ENCODE data around the gene NCAPG2. TPM values are rescaled to one million over a fixed set of nuclear protein-coding genes. Genes with fewer than 3 reads are reported as not detected.

The NCAPG2 gene
- total RNA-seq, 1 donor from 2014 or later = 8.2 TPM

DNA sequence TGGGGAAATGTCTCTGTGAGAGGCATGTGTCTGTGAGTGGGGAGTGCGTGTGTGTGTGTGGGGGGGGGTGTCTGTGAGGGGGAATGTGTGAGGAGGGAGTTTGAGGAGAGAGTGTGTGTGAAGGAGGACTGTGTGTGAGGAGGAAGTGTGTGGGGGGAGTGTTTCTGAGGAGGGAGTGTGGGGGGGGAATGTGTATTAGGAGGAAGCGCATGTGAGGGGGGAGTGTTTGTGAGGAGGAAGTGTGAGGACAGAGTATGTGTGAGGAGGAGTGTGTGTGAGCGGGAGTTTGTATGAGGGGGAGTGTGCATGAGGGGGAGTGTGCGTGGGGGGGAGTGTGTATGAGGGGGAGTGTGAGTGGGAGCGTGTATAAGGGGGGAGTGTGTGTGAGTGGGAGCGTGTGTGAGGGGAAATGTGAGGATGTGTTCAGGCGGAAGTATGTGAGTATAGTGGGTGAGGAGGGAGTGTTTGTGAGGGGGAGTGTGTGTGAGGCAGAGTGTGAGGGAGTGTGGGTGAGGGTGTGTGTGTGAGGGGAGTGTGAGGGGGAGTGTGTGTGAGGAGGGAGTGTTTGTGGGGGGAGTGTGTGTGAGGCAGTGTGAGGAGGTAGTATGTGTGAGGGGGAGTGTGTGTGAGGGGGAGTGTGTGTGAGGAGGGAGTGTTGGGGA lies 95.2 kb downstream of the NCAPG2 start:
- peaks cover 26% of the 10 kb centered on the region for H3K4me1 Mint-ChIP-seq
- H3K4me3 Mint-ChIP-seq = no peak overlapping the region
- H3K9me3 Mint-ChIP-seq = no peaks in the 10 kb centered on the region
- no peaks in the 10 kb centered on the region for H3K36me3 Mint-ChIP-seq (ENCODE audit: low read depth)
- CTCF ChIA-PET = no interaction called here
- DNase-seq = no peak
- POLR2A ChIA-PET = no interaction called here
- H3K27me3 Mint-ChIP-seq = no peaks in the 10 kb centered on the region
- intact Hi-C loops (cut with micrococcal nuclease) = no loop called here
- TF ChIP-seq, protein P1, sequence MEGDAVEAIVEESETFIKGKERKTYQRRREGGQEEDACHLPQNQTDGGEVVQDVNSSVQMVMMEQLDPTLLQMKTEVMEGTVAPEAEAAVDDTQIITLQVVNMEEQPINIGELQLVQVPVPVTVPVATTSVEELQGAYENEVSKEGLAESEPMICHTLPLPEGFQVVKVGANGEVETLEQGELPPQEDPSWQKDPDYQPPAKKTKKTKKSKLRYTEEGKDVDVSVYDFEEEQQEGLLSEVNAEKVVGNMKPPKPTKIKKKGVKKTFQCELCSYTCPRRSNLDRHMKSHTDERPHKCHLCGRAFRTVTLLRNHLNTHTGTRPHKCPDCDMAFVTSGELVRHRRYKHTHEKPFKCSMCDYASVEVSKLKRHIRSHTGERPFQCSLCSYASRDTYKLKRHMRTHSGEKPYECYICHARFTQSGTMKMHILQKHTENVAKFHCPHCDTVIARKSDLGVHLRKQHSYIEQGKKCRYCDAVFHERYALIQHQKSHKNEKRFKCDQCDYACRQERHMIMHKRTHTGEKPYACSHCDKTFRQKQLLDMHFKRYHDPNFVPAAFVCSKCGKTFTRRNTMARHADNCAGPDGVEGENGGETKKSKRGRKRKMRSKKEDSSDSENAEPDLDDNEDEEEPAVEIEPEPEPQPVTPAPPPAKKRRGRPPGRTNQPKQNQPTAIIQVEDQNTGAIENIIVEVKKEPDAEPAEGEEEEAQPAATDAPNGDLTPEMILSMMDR (IDR thresholded peaks at IDR 0.05) = no peak
- ATAC-seq (ENCODE audit: low read depth) = no peak
- no peak overlapping the region for H3K27ac Mint-ChIP-seq

DNA sequence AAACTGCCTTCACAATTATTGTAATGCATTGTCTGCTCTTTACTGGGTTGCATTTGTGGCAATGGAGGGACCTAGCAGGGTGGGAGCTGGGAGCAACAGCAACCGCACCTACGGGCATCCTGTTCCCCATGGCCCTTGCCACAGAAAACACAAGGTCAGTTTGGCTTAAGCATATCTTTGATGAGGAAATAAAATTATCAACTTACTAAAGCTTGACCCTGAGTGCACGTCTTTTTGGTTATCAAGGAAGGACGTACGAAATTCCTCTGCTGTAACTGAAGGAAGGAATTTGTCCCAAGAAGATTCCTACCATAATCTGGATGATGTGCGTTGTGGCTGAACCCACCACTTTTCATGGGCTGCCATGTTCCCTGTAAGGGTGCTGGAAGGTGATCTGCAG lies 97.0 kb downstream of the NCAPG2 start:
- TF ChIP-seq, protein P1 (IDR thresholded peaks at IDR 0.05) = no peak
- ChIA-PET POLR2A (no interaction called here), CTCF (no interaction called here)
- Mint-ChIP-seq H3K36me3 (ENCODE audit: low read depth) (no peaks in the 10 kb centered on the region), H3K9me3 (no peaks in the 10 kb centered on the region), H3K27ac (no peak overlapping the region), H3K27me3 (no peaks in the 10 kb centered on the region), H3K4me1 (peaks cover 14% of the 10 kb centered on the region), H3K4me3 (no peak overlapping the region)
- intact Hi-C loops (cut with micrococcal nuclease) = no loop called here
- DNase-seq (no peak), ATAC-seq (ENCODE audit: low read depth) (no peak)

DNA sequence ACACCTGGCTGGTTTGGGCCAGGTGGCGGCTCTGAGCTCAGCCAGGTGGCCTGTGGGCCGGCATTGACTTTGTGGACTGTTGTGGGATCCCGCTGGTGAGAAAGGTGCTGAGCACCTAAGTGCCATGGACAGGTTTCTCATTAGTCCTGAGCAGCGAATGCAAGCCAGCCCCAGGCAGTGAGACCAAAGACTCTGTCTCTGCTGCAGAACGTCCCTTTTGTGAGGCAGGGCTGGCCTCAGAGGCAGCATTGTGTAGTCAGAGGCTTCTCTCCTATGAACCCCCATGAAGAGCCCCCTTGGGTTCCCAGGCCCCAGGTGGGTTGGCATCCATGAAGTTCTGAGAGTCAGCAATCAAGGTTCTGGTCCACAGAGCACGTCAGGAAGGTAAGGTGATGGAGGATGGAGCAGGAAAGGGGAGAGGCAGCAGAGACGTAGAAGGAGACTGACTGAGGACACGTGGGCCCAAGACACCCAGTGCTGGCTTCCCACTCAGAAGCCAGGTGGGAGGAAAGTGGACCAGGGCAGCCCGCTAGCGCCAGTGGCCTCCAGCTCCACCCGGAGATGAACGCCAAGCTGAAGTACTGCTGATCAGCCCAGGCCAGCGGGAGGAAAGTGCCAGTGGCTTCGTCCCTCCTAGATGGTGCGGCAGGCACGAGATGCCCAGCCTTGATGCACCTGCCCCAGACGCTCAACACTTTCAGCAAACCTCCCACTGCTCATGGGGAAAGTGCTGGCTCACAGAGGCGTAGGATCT lies 97.8 kb downstream of the NCAPG2 start:
- Mint-ChIP-seq H3K4me1 (peaks cover 10% of the 10 kb centered on the region), H3K27me3 (no peaks in the 10 kb centered on the region), H3K36me3 (ENCODE audit: low read depth) (no peaks in the 10 kb centered on the region), H3K27ac (no peak overlapping the region), H3K9me3 (no peaks in the 10 kb centered on the region), H3K4me3 (no peak overlapping the region)
- CTCF ChIA-PET = no interaction called here
- DNase-seq (no peak), ATAC-seq (ENCODE audit: low read depth) (no peak)
- intact Hi-C loops (cut with micrococcal nuclease) = no loop called here
- POLR2A ChIA-PET = no interaction called here
- TF ChIP-seq, protein P1 (IDR thresholded peaks at IDR 0.05) = no peak

DNA sequence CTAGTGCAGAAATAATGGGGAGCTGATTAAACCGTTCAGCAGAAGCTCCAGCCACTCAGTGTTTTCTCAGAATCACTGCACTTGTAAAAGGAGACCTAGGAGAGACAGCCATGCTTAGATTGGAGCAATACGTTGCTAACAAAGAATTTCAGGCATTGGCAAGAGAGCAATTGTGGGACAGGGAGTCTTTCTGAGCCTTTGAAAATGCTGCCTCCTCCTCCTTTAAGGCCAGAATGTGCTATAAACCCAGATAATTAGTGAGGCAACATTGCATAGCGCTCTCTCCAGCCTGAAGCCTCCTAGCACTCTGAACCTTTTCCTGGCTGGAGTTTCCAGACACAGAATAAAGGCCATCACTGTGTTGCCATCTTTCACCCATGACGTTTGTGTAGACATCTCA lies 98.5 kb downstream of the NCAPG2 start:
- Mint-ChIP-seq H3K36me3 (ENCODE audit: low read depth) (no peaks in the 10 kb centered on the region), H3K27me3 (no peaks in the 10 kb centered on the region), H3K27ac (no peak overlapping the region), H3K4me1 (peaks cover 3% of the 10 kb centered on the region), H3K9me3 (no peaks in the 10 kb centered on the region), H3K4me3 (no peak overlapping the region)
- TF ChIP-seq, protein P1 (IDR thresholded peaks at IDR 0.05) = no peak
- intact Hi-C loops (cut with micrococcal nuclease) = no loop called here
- DNase-seq (no peak), ATAC-seq (ENCODE audit: low read depth) (no peak)
- ChIA-PET POLR2A (no interaction called here), CTCF (no interaction called here)

DNA sequence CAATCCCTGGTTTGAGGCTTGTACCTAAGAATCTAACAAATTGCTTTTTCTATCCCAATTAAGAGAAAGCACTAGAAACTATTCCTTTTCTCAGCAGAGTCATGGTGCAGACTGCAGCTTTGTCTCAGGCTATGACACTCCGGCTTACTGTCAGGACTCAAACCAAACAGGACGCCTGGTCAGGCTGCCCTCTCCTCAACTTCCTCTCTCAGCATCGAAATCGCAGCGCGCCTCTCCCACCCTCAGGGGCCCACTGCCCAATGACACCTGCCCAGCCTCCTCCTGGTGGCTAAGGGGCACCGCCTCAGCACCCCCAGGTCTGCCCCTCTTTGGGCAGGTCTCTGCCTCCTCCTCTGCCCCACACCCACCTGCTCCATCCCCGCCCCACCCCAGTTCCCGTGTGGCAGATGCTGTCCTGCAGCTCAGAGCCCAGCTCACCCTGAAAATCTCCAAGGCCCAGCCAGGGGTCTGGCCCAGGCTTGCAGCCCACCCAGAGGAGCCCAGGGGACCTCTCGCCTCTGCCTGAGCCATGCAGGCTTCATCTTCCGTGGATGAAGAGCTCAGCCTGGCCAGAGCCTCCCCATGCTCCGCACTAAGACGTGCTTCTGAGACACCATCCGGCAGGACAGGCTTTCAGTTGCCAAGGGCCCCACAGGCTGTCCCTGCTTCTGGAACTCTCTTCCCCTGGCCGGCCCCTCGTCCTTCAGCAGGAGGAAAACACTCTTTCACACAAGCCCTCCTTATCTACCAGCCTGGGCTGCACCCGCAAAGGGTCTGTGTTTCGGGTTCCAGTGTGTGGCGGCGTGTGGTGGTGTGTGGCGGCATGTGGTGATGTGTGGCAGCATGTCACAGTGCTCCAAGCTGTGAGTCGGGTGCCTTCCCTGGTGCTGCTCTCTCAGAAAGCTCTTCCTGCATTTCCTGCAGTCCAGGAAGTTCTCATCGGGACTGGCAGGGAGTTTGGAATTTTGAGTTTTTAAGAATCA lies 100.5 kb downstream of the NCAPG2 start:
- Mint-ChIP-seq H3K27ac (no peak overlapping the region), H3K36me3 (ENCODE audit: low read depth) (no peaks in the 10 kb centered on the region), H3K4me3 (no peak overlapping the region), H3K27me3 (no peaks in the 10 kb centered on the region), H3K4me1 (peaks cover 3% of the 10 kb centered on the region), H3K9me3 (no peaks in the 10 kb centered on the region)
- TF ChIP-seq, protein P1 (IDR thresholded peaks at IDR 0.05) = no peak
- DNase-seq (no peak), ATAC-seq (ENCODE audit: low read depth) (no peak)
- CTCF ChIA-PET = no interaction called here
- intact Hi-C loops (cut with micrococcal nuclease) = no loop called here
- POLR2A ChIA-PET = no interaction called here
